Endothelial cell of umbilical vein (primary cell): Measurements from ENCODE around the gene DPP9. TPM values are rescaled to one million over a fixed set of nuclear protein-coding genes. Genes with fewer than 3 reads are reported as not detected.

ENCODE experiments used
- BruUV-seq: library from RNA; stranded (reverse); fragments of 400-500 nt; replicated peaks from 2 replicates; lab custom pipeline; 2021; lab: Mats Ljungman, UMichigan
- CTCF ChIA-PET: fragments of 300-600, 350-600 bp; sonication (Branson Sonifier 250); formaldehyde crosslinking; loops from one replicate; lab custom pipeline; 2021; ENCODE audit warnings: antibody characterized with exemption, inconsistent platforms; lab: Charles Lee
- POLR2A ChIA-PET: fragments of 300-600, 350-600 bp; sonication (Branson Sonifier 250); formaldehyde crosslinking; loops from one replicate; lab custom pipeline; 2021; ENCODE audit warnings: antibody characterized with exemption, inconsistent platforms; lab: Charles Lee
- DNase-seq: peaks from one replicate; pipeline ENCODE4 v3.0.0-alpha.2; 2011; ENCODE audit warnings: low read depth, low spot score
- FAIRE-seq: peaks from 2 replicates; lab custom pipeline; 2011; peaks lifted over from hg19 to GRCh38; lab: Jason Lieb, UNC
- H2AFZ ChIP-seq: 2 replicates; pipeline ENCODE4 v1.6.0; 2012; ENCODE audit warnings: low read depth, low read length, control low read depth, inconsistent platforms
- H3K27ac ChIP-seq: 2 replicates; pipeline ENCODE4 v1.5.1; 2011; ENCODE audit warnings: low read depth, mild to moderate bottlenecking, control low read depth, low read length, moderate library complexity; ENCODE audit not compliant: insufficient read depth
- H3K27me3 ChIP-seq, 2 experiments: 2 replicates each; pipeline versions ENCODE4 v1.6.0 to v1.6.1; 2011; ENCODE audit warnings: low read length in 2 of 2, mixed read lengths in 1 of 2; ENCODE audit not compliant: control insufficient read depth in 2 of 2, insufficient read depth in 2 of 2
- H3K36me3 ChIP-seq, 2 experiments: 2 replicates in 1 of 2; 3 replicates in 1 of 2; pipeline ENCODE4 v1.5.1; 2011; ENCODE audit warnings: low read length in 2 of 2, mild to moderate bottlenecking in 1 of 2, moderate library complexity in 1 of 2; ENCODE audit not compliant: control insufficient read depth in 2 of 2, insufficient read depth in 2 of 2; ENCODE audit errors: extremely low read depth in 1 of 2
- H3K4me1 ChIP-seq: 3 replicates; pipeline ENCODE4 v1.5.1; 2011; ENCODE audit warnings: mild to moderate bottlenecking, low read length; ENCODE audit not compliant: control insufficient read depth, insufficient read depth; ENCODE audit errors: extremely low read depth
- H3K4me2 ChIP-seq: 2 replicates; pipeline ENCODE4 v1.6.1; 2011; ENCODE audit warnings: low read length, control low read depth, mixed read lengths; ENCODE audit not compliant: insufficient read depth
- H3K4me3 ChIP-seq, 3 experiments: fragments of 200-600 bp in 1 of 3; sonication (generic), shearing (Covaris generic) in 1 of 3; replicated peaks in 1 of 3; 2 replicates each; pipeline ENCODE4 v1.5.1; 2011 to 2016; ENCODE audit warnings: control low read depth in 3 of 3, low read length in 3 of 3, mild to moderate bottlenecking in 2 of 3, inconsistent platforms in 1 of 3, low read depth in 1 of 3, moderate library complexity in 1 of 3; ENCODE audit not compliant: insufficient read depth in 1 of 3
- H3K79me2 ChIP-seq: 2 replicates; pipeline ENCODE4 v1.6.0; 2012; ENCODE audit warnings: low read length, inconsistent platforms; ENCODE audit not compliant: control insufficient read depth, insufficient read depth
- H3K9ac ChIP-seq: replicated peaks from 2 replicates; pipeline ENCODE3; 2011; ENCODE audit warnings: low read length, control low read depth; ENCODE audit not compliant: insufficient read depth; ENCODE audit errors: extremely low read depth
- H3K9me1 ChIP-seq: replicated peaks from 3 replicates; pipeline ENCODE4 v1.6.0; 2011; ENCODE audit warnings: mild to moderate bottlenecking, low read length; ENCODE audit not compliant: control insufficient read depth, insufficient read depth; ENCODE audit errors: extremely low read depth
- H3K9me3 ChIP-seq: replicated peaks from 2 replicates; pipeline ENCODE4 v1.5.1; 2012; ENCODE audit warnings: low read length, inconsistent platforms; ENCODE audit not compliant: control insufficient read depth, insufficient read depth
- H4K20me1 ChIP-seq: replicated peaks from 2 replicates; pipeline ENCODE3; 2011; ENCODE audit warnings: mild to moderate bottlenecking, low read length; ENCODE audit not compliant: control insufficient read depth, insufficient read depth; ENCODE audit errors: extremely low read depth
- CTCF ChIP-seq, 2 donors: IDR thresholded peaks; 1 replicate in 1 of 2; 2 replicates in 1 of 2; pipeline ENCODE4 v1.5.1; 2011; ENCODE audit warnings: low read length in 2 of 2, mild to moderate bottlenecking in 2 of 2, moderate library complexity in 2 of 2, control low read depth in 1 of 2, inconsistent platforms in 1 of 2, low read depth in 1 of 2; ENCODE audit not compliant: insufficient read depth in 1 of 2; ENCODE audit errors: extremely low read depth in 1 of 2
- EZH2 ChIP-seq: IDR thresholded peaks from 2 replicates; pipeline ENCODE4 v1.6.1; 2012; ENCODE audit warnings: borderline replicate concordance, low read depth, mild to moderate bottlenecking, moderate library complexity, low read length, inconsistent platforms; ENCODE audit not compliant: severe bottlenecking
- FOS ChIP-seq: IDR thresholded peaks from 2 replicates; pipeline ENCODE4 v1.6.1; 2011; ENCODE audit warnings: mild to moderate bottlenecking, low read length, moderate library complexity, borderline replicate concordance; ENCODE audit not compliant: insufficient read depth
- GATA2 ChIP-seq: IDR thresholded peaks from 2 replicates; pipeline ENCODE4 v1.7.0; 2011; ENCODE audit warnings: low read depth, mild to moderate bottlenecking, moderate library complexity, mixed read lengths, low read length; ENCODE audit not compliant: insufficient read length, insufficient read depth
- JUN ChIP-seq: IDR thresholded peaks from 2 replicates; pipeline ENCODE4 v1.6.1; 2011; ENCODE audit warnings: borderline replicate concordance, low read depth; ENCODE audit not compliant: insufficient read length, insufficient read depth
- MYC ChIP-seq: IDR thresholded peaks from one replicate; pipeline ENCODE4 v1.6.1; 2011; ENCODE audit warnings: mild to moderate bottlenecking, low read depth, low read length
- POLR2A ChIP-seq: IDR thresholded peaks from 2 replicates; pipeline ENCODE4 v1.6.1; 2012; ENCODE audit warnings: low read depth, mild to moderate bottlenecking, control low read depth, low read length
- POLR2AphosphoS5 ChIP-seq: IDR thresholded peaks from 2 replicates; pipeline ENCODE4 v1.6.1; 2012; ENCODE audit warnings: low read depth, mild to moderate bottlenecking, control low read depth, low read length, moderate library complexity; ENCODE audit not compliant: insufficient read depth
- dilution Hi-C: fragments of 300-500 bp; cut with MboI; formaldehyde crosslinking; loops from one replicate; pipeline ENCODE4 v1.15.0; 2019; ENCODE audit warnings: low sequenced_read_pairs; ENCODE audit not compliant: extremely low pct_ligation_motif_present
- intact Hi-C: fragments of 100-400 bp; cut with micrococcal nuclease; formaldehyde crosslinking; loops from one replicate; pipeline ENCODE4 v1.10.0; 2022
- polyA plus RNA-seq, 4 experiments: library from polyadenylated mRNA; depleted of rRNA in 3 of 4; stranded (reverse) in 3 of 4; unstranded in 1 of 4; fragments of >200 nt; gene quantifications; 2 replicates each; pipeline versions ENCODE4 v1.2.1 to v1.2.3, GENCODE V29; 2011 to 2012; ENCODE audit warnings: missing spikeins in 1 of 4
- total RNA-seq: library from RNA; stranded (reverse); gene quantifications from 2 replicates; pipeline ENCODE4 v1.2.3, GENCODE V29; 2021
- TF ChIP-seq, protein P1 (sequence below): IDR thresholded peaks from 2 replicates; pipeline ENCODE4 v1.6.1; 2011; ENCODE audit not compliant: insufficient read depth, insufficient read length

Gene DPP9
- total and polyA plus RNA-seq, 2 donors (not counting 3 experiments of a cell fraction or from before 2014, with no cell fraction given): 31.5 to 98.0 TPM

DNA sequence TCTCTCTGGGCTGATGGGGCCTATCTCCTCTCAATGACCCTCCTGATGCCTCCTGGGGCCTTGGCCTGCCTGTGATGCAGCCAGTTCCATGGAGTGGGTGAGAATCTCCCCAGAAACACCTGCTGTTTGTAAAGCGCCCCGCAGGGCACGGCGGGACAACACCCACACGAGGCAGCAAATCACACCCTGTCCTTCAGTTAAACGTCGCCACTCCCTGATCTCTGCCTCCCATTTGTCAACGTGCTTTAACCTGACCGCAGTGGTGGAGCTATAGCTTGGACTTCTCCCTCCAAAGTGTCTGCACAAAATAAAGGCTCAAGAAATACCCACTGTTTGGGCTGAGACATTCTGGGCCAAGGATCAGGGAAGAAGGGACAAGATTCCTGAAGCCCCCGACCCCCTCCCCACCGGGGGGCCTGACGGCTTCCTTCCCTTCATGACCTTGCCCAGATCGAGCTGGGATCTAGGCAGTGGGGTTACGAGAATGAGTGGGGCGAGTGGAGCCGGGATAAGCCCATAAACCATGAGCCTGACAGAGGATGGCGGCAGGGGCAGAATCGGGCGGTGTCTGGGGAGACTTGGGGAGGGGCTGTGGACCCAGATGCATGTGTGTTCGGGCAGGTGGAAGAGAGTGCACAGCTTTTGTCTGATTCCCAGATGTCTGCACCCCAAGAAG is 61.5 kb downstream of the DPP9 start:
- Histone ChIP-seq H4K20me1 (no peaks in the 10 kb centered on the region), H3K9ac (no peak overlapping the region), H3K4me2 (no peak overlapping the region), H3K79me2 (peaks cover 21% of the 10 kb centered on the region), H3K27ac (no peak overlapping the region), H3K9me3 (no peaks in the 10 kb centered on the region), H3K9me1 (no peaks in the 10 kb centered on the region), H3K4me1 (no peaks in the 10 kb centered on the region), H2AFZ (no peak overlapping the region), H3K4me3 (no peak overlapping the region), H3K27me3 (no peaks in the 10 kb centered on the region), H3K36me3 (peaks cover 10 to 43% of the 10 kb centered on the region in 2 experiments)
- intact Hi-C loops: no loop called here
- no peak for TF ChIP-seq CTCF (IDR thresholded peaks at IDR 0.05; ENCODE audit: extremely low read depth in 1 of 2, insufficient read depth in 1 of 2, low read depth in 1 of 2, low read length in 2 of 2)
- TF ChIP-seq, protein P1, sequence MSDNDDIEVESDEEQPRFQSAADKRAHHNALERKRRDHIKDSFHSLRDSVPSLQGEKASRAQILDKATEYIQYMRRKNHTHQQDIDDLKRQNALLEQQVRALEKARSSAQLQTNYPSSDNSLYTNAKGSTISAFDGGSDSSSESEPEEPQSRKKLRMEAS: no peak
- no peak for DNase-seq
- CTCF ChIA-PET: no interaction called here
- dilution Hi-C loops: no loop called here
- POLR2A ChIA-PET: no interaction called here
- no TSS peak for BruUV-seq
- no peak for FAIRE-seq

DNA sequence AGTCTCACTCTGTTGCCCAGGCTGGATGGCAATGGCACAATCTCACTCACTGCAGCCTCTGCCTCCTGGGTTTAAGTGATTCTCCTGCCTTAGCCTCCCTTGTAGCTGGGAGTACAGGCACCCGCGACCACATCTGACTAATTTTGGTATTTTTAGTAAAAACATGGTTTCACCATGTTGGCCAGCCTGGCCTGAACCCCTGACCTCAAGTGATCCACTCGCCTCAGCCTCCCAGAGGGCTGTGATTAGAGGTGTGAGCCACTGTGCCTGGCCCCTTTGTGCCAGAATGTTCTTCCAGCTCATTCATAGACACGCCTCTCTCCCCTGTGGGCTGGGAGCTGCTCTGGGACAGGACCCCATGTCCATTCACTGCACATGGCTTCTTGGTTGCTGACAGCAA is 62.6 kb downstream of the DPP9 start:
- ChIA-PET POLR2A (no interaction called here), CTCF (no interaction called here)
- Histone ChIP-seq H3K27ac (no peak overlapping the region), H3K4me2 (no peak overlapping the region), H2AFZ (no peak overlapping the region), H3K36me3 (peaks cover 7 to 47% of the 10 kb centered on the region in 2 experiments), H3K9me1 (no peaks in the 10 kb centered on the region), H3K4me1 (no peaks in the 10 kb centered on the region), H3K79me2 (peaks cover 18% of the 10 kb centered on the region), H3K4me3 (no peak overlapping the region), H3K9me3 (no peaks in the 10 kb centered on the region), H3K9ac (no peak overlapping the region), H3K27me3 (no peaks in the 10 kb centered on the region), H4K20me1 (no peaks in the 10 kb centered on the region)
- TF ChIP-seq, protein P1: no peak
- no peak for TF ChIP-seq JUN
- no peak for TF ChIP-seq POLR2A
- no peak for TF ChIP-seq CTCF (IDR thresholded peaks at IDR 0.05; ENCODE audit: extremely low read depth in 1 of 2, insufficient read depth in 1 of 2, low read depth in 1 of 2, low read length in 2 of 2)
- no peak for TF ChIP-seq FOS
- TF ChIP-seq POLR2AphosphoS5: no peak
- no peak for TF ChIP-seq GATA2
- TF ChIP-seq MYC: no peak
- no peak for TF ChIP-seq EZH2
- FAIRE-seq (no peak), DNase-seq (no peak)
- BruUV-seq: no TSS peak
- dilution Hi-C loops (no loop called here), intact Hi-C loops (no loop called here)
